Right lobe of liver (tissue), 6 donors: Measurements from ENCODE around the gene NDUFAF3. TPM values are rescaled to one million over a fixed set of nuclear protein-coding genes. Genes with fewer than 3 reads are reported as not detected.

Experiments
- ATAC-seq, 4 donors: fragments of 200-7000 bp; cut with Tn5 transposase; one replicate each; pipeline ENCODE4 v1.9.1; 2020; ENCODE audit warnings: mild to moderate bottlenecking in 4 of 4, moderate library complexity in 4 of 4
- DNase-seq, 3 donors: peaks; one replicate each; pipeline ENCODE4 v3.0.0-alpha.2; 2020
- H3K27ac ChIP-seq, 3 donors: fragments of 200-600 bp; one replicate each; pipeline ENCODE4 v1.8.0; 2022
- H3K27me3 ChIP-seq, 2 donors: fragments of 200-600 bp; one replicate each; pipeline ENCODE4 v1.8.0; 2022
- H3K36me3 ChIP-seq, 4 donors: fragments of 200-600 bp; sonication (generic) in 1 of 4; one replicate each; pipeline versions ENCODE4 v1.5.1 to v1.8.0; 2017 to 2022; ENCODE audit warnings: control low read depth in 1 of 4
- H3K4me1 ChIP-seq, 4 donors: fragments of 200-600 bp; sonication (generic) in 1 of 4; one replicate each; pipeline versions ENCODE4 v1.5.1 to v1.8.0; 2017 to 2022; ENCODE audit warnings: control low read depth in 1 of 4
- H3K4me3 ChIP-seq, 3 donors: fragments of 200-600 bp; one replicate each; pipeline ENCODE4 v1.8.0; 2022
- H3K9me3 ChIP-seq, 4 donors: fragments of 200-600 bp; sonication (generic) in 1 of 4; one replicate each; pipeline versions ENCODE4 v1.5.1 to v1.8.0; 2017 to 2022; ENCODE audit warnings: control low read depth in 1 of 4
- POLR2A ChIP-seq: fragments of 450-650 bp; IDR thresholded peaks from one replicate; pipeline ENCODE4 v1.6.1; 2017; ENCODE audit warnings: antibody characterized with exemption, mild to moderate bottlenecking
- WGBS: methylation state at CpG from one replicate; pipeline ENCODE4 v1.1.6; 2018; ENCODE audit warnings: low coverage, low lambda C conversion rate; ENCODE audit not compliant: insufficient coverage; ENCODE audit errors: missing lambda C conversion rate; 5-methylcytosine and 5-hydroxymethylcytosine counted together
- intact Hi-C, 2 donors: fragments of 100-400 bp; cut with DNase I; formaldehyde crosslinking; loops; one replicate each; pipeline versions ENCODE4 v1.11.2 to v1.14.1; 2022
- total RNA-seq, 6 experiments: library from RNA; depleted of rRNA in 2 of 6; stranded (reverse); fragments of >200 nt in 2 of 6; fragmentation: NEBNext Ultra II Directional in 3 of 6; extraction: Animal tissue kit (Norgen Biotek cat#: 25700) in 3 of 6; gene quantifications; one replicate each; pipeline versions ENCODE4 v1.1.0 to v1.2.4, GENCODE V29; 2016 to 2023
- TF ChIP-seq, protein P1 (sequence below), 4 donors: fragments of 200-600 bp in 3 of 4; fragments of 450-650 bp in 1 of 4; IDR thresholded peaks; one replicate each; pipeline versions ENCODE4 v1.5.1 to v1.8.0; 2016 to 2022; ENCODE audit warnings: antibody characterized with exemption in 4 of 4, mild to moderate bottlenecking in 2 of 4
- donor health status: DM: no; HTN: yes; CAD: no.
- donor health status: DM: no; HTN: no; CAD: no.
- donor health status: DM: no; HTN: no; CAD: no.
- donor health status: DM: no; HTN: yes; CAD: no.
- donor health status: DM: no; HTN: yes; CAD: no.

Gene NDUFAF3
- total RNA-seq, 6 experiments from 2014 or later, result 39.2 to 100 (median 44.8) TPM

DNA sequence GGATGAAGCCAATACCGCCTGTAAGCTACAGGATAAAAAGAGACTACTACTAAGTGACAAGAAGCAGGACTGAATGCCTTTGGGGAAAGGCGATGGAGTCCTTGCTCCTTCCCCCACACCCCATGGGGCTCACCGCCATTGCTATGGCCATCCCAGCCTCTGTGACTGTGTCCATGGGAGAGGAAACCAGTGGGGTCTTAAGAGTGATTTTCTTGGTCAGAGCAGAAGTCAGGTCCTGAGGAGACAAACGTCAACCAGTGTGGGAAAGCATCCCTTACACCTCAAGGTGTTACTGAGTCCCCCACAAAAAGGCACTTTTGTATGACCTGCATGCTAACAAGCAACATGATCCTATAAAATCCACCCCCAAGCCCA is 6.4 kb downstream of the NDUFAF3 start:
- H3K27me3 ChIP-seq, result no peaks in the 10 kb centered on the region
- no peaks in the 10 kb centered on the region for H3K9me3 ChIP-seq
- no peak for ATAC-seq
- peak in 1 of 3 donors; percentile 7 for DNase-seq
- peaks cover 0 to 60% (median 21%) of the 10 kb centered on the region in 4 donors for H3K36me3 ChIP-seq
- WGBS, result 86% methylated on average over 3 of the region's 4 CpGs
- intact Hi-C loops, result no loop called here
- peak overlapping the region in 2 of 3 donors; percentile 60 to 74 for H3K4me3 ChIP-seq
- TF ChIP-seq, protein P1, sequence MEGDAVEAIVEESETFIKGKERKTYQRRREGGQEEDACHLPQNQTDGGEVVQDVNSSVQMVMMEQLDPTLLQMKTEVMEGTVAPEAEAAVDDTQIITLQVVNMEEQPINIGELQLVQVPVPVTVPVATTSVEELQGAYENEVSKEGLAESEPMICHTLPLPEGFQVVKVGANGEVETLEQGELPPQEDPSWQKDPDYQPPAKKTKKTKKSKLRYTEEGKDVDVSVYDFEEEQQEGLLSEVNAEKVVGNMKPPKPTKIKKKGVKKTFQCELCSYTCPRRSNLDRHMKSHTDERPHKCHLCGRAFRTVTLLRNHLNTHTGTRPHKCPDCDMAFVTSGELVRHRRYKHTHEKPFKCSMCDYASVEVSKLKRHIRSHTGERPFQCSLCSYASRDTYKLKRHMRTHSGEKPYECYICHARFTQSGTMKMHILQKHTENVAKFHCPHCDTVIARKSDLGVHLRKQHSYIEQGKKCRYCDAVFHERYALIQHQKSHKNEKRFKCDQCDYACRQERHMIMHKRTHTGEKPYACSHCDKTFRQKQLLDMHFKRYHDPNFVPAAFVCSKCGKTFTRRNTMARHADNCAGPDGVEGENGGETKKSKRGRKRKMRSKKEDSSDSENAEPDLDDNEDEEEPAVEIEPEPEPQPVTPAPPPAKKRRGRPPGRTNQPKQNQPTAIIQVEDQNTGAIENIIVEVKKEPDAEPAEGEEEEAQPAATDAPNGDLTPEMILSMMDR (IDR thresholded peaks at IDR 0.05), result no peak
- TF ChIP-seq POLR2A, result no peak
- H3K4me1 ChIP-seq, result peaks cover 0 to 10% (median 4%) of the 10 kb centered on the region in 4 donors
- H3K27ac ChIP-seq, result peak overlapping the region in 1 of 3 donors; percentile 82

DNA sequence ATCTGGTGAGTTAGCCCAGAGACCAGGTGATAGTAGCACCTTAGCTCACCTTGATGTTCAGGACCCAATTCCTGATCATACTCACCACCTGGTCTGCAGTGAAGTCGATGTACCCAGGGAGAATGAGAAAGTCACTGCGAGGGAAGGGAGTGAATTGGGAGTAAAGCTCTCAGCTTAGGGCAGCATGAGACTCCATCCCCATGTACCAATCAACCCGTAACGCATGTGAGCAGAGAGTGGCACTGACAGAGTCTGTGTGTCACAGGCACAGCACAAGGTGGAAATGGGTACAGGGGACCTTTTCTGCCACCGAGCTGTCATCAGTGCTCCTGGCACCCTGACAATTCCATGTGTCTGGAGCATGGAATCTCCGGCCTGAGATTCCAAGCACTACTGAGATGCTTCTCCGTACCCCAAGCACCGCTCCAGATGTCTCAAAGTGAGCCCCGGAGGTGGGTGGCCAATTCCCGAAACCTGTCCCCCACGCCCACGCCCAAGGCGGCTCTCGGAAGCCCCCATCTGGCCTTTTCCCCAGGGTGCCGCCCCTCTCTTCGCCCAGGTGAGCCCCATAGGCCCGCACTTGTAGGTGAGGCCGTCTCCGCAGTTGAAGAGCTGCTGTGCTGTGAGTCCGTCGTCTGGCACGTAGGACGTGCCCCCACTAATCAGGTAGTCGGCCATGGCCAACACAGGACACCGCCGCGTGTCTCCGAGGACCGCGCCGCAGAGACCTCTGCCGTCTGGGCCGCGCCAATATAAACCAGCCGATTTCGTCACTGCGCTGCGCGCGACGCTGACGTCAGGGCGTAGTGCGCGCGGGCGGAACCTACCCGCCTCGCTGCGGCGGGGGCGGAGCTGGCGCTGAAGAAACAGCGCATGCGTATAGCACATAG is 7.0 kb downstream of the NDUFAF3 start, which contains the start of gene IMPDH2:
IMPDH2 (minus strand) TSS at position 726 of the 890 bp plus-strand sequence; CDS start at position 678, 48 bp downstream.
- peaks cover 0 to 56% (median 21%) of the 10 kb centered on the region in 4 donors for H3K36me3 ChIP-seq
- peaks cover 0 to 9% (median 4%) of the 10 kb centered on the region in 4 donors for H3K4me1 ChIP-seq
- H3K4me3 ChIP-seq, result peak within 1 kb of the TSS; percentile 60 to 74 (median 60)
- H3K27ac ChIP-seq, result peak within 1 kb of the TSS; percentile 66 to 85 (median 82)
- DNase-seq, result peak; percentile 94 to 95 (median 95)
- no peaks in the 10 kb centered on the region for H3K27me3 ChIP-seq
- intact Hi-C loops, result no loop called here
- 0% methylated on average over 4 of the region's 55 CpGs for WGBS
- TF ChIP-seq, protein P1 (IDR thresholded peaks at IDR 0.05), result peak in 3 of 4 donors; percentile 9 to 28 (median 26)
- peak; percentile 97 for TF ChIP-seq POLR2A
- no peaks in the 10 kb centered on the region for H3K9me3 ChIP-seq
- peak; percentile 95 to 98 (median 95) for ATAC-seq

DNA sequence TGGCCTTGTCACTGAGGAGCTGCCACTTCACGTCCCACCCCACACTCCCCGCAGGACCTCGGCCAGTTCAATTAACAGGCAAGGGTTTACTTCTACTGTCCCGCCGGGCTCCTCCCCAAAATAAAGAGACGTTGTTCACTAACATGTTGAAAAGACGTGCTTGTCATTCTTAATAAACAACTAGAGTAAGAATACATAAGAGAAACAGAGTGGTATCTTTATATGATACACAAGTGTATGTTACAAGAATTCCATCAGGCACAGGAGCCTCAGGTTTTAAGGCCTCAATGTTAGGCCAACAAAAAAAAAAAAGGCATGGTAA is 7.6 kb downstream of the NDUFAF3 start:
- Histone ChIP-seq H3K27me3 (no peaks in the 10 kb centered on the region), H3K9me3 (no peaks in the 10 kb centered on the region), H3K4me3 (peak overlapping the region in 2 of 3 donors; percentile 60 to 74), H3K27ac (peak overlapping the region; percentile 59 to 82 (median 66)), H3K4me1 (peaks cover 0 to 9% (median 4%) of the 10 kb centered on the region in 4 donors), H3K36me3 (peaks cover 0 to 50% (median 19%) of the 10 kb centered on the region in 4 donors)
- DNase-seq, result no peak
- intact Hi-C loops, result no loop called here
- TF ChIP-seq, protein P1 (IDR thresholded peaks at IDR 0.05), result no peak
- TF ChIP-seq POLR2A, result no peak
- whole genome bisulfite sequencing, result 3% methylated on average over 6 of the region's 7 CpGs
- no peak for ATAC-seq

DNA sequence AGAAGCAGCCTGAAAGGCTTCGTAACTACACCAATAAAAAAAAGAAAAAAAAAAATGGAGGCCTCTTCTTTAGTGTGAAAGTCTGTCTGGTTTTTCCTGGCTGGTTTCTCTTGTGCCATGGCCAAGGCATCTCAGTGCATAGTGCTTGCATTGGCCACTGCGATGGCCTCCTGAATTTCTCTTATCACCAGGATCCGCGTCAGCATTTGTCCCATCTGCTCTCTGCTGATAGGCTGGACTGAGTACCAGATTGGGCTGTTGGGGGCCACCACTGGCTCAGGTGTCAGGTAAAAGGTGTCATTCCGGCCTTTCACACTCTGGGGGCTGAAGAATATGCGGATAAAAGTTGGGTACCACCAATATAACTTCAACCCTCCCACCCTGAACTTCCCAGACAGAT is 8.4 kb downstream of the NDUFAF3 start:
- intact Hi-C loops, result no loop called here
- Histone ChIP-seq H3K4me3 (no peak overlapping the region), H3K27me3 (no peaks in the 10 kb centered on the region), H3K27ac (no peak overlapping the region), H3K4me1 (peaks cover 0 to 9% (median 4%) of the 10 kb centered on the region in 4 donors), H3K9me3 (no peaks in the 10 kb centered on the region), H3K36me3 (peaks cover 0 to 50% (median 15%) of the 10 kb centered on the region in 4 donors)
- no peak for TF ChIP-seq POLR2A
- TF ChIP-seq, protein P1 (IDR thresholded peaks at IDR 0.05), result no peak
- no peak for ATAC-seq
- no peak for DNase-seq
- 72% methylated on average over 4 of the region's 6 CpGs for WGBS
